HG03103 (cell line): ENCODE measurements around the gene COTL1.
"Not testable (repeated sequence)": the region's sequence is repeated elsewhere in the genome, so short reads cannot be mapped to it uniquely, and the experiment has no call there.

Experiments used
- ATAC-seq: cut with Tn5 transposase; IDR thresholded peaks from one replicate; pipeline ENCODE4 v1.9.1; 2021; ENCODE audit warnings: low read depth; ENCODE audit not compliant: unreplicated experiment

The COTL1 gene

DNA sequence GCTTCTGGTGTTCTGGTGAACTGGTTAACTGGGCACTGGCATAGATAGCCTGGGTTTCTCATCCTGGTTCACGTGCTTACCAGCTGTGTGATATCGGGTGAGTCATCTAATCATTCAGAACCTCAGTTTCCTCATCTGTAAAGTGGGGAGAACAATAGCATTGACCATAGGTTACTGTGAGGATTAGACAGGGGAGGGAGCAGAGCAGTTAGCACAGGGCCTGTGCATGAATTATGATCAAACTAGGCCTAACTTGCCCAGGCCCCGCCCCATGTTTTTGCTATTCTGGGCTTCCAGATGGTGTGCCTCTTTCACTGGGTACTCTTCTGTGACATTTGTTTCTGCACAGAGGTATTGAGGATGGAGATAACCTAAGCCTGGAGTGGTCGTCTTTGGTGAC, 25.8 kb upstream of the COTL1 start:
- no peak for ATAC-seq

DNA sequence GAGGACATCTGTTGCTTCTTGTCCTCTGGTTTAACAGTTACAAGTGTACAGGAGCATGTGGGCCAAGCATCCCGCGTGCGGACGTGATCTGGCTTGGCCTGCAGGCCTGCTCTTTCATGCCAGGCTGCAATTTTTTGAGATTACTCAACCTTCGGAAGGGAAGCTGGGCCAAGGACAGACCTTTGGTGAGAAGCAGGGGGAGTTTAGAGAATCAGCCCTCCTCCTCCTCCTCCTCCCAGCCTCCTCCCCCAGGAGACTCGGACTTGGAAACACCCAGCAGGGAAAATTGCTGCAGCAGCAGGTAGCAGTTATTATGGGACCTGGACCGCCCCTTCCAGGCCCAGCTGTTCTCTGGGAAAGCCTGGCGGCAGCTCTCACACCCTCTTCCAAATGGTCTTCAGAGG, 25.3 kb upstream of the COTL1 start:
- no peak for ATAC-seq

DNA sequence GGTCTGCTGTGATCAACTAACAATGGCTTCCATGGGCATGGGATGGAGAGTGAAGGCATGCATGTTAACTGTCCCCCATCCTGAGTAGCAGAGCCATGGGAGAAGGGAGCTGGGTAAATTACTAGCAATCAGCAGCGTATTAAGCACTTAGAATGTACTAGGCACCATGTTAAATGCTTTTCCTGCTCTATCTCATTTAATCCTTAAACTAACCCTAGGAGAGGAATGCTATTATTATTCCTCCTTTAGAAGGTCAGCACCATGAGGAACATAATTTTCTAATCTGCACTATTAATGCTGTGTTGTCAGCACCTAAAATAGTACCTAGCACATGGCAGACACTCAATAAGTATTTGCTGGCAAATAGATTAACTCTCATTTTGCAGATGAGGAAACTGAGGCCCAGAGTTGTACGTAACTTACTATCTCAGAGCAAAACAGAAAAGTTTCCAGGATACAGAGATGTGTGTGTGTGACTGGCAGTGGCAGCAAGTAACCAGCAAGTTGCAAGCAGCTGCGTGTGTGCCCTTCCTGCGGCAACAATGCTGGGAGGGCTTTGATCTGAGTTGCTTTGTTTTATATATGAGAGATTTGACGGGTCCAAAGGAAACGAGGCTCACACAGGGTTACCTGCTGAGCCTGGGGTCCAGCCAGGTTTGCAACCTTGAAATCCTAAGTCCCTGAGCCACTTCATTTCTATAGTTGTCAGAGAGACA, 23.9 kb upstream of the COTL1 start:
- ATAC-seq = no peak

DNA sequence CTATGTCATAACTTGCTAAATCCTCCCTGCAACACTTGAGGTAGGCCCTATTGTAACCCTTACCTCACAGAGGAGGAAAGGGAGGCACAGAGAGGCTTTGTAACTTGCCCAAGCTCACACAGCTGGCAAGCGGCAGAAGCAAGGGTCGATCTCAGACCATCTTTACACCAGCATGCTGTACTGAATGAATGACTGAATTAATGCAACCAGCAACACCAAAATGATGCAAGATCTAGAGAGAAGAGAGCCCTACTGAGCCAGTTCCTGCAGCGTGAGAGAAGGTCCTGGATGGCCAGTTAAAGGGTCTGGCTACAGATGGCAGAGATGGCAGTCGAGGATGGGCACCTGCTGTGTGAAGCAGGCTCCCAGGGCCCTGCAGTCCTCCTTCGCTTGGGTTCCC, 22.3 kb upstream of the COTL1 start:
- ATAC-seq = no peak

DNA sequence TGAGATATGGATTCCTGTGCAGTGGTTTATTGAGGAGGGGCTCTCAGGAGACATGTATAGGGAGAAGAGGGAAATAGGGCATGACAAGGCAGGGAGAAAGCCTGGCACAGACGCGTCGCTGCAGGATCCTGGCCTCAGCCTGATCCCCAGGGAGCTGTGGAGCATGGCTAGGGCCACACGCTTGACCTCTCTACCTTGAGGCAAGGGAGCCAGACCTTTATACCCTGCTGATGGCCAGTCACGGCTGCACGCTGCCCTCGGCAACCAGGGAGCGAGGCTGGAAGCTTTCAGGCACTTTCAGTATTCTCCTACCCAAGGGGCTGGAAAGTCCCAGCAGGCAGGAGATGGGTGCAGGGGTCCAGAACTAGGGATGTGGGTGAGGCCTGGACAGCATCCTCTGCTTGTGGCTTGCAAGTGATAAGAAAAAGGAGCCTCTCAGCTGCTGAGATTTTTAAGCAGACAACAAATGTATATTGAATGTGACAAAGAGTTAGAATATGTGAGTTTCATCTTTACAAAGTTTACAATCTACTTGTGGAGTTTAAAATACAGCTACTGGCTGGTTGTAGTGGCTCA, 20.4 kb upstream of the COTL1 start:
- no peak for ATAC-seq

DNA sequence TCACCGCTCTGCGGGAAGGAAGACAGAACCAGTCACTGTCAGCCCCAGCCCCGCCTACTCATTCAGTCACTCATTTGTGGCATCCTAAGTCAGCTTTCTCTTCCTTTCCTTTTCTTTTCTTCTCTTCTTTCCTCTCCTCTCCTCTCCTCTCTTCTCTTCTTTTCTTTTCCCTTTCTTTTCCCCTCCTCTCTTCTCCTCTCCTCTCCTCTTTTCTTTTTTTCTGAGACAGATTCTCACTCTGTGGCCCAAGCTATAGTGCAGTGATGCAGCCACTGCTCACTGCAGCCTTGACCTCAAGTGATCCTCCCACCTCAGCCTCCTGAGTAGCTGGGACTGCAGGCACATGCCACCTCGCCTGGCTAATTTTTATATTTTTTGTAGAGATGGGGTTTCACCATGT, 19.8 kb upstream of the COTL1 start:
- ATAC-seq = no peak

DNA sequence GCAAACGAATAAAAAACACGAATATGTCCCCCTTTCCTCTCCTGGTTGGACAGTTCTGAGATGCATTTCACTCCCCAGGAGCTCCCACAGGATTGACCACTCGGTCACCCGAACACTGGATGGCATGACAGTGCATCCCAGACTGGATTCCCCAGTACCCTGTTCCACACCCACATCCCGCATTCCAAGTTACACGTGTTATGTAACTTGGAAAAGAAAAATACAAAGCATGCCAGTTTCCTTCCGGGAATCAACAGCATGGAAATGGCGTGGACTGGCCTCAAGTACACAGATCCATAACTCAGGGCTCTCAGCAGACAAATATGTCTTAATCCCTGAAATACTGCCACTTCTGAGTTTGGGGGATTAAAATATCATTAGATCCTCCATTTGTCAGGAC, 17.8 kb upstream of the COTL1 start:
- ATAC-seq = no peak

DNA sequence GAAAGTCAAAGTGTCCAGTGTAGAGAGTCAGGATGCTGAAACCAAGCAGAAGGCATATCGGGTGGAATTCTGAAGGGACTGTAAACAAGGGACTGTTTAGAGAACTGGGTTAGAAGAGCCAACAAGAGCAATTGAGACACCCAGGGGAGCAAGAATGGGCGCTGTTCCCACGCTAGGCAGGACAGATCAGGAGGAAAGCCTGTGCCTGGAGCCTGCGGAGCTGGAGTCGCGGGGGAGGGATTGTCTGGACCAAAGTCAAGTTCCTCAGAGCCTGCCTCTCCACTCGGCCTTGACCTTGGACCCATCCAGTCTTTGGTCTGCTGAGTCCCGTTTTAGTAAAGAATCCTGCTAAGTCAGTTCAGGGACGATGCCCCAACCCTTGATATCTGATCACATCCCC, 15.7 kb upstream of the COTL1 start:
- ATAC-seq = no peak

DNA sequence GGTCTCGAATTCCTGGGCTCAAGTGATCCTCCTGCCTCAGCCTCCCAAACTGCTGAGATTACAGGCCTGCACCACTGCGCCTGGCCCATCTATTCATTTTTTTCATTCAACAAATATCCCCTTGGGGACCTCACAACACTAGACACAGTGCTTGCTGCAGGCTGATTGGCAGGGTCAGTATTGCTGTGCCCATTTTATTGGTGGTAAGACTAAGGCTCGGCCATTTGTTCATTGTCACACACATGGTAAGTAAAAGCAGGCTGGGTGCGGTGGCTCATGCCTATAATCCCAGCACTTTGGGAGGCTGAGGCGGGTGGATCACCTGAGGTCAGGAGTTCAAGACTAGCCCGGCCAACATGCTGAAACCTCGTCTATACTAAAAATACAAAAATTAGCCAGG, 15.0 kb upstream of the COTL1 start:
- ATAC-seq = not testable (repeated sequence)

DNA sequence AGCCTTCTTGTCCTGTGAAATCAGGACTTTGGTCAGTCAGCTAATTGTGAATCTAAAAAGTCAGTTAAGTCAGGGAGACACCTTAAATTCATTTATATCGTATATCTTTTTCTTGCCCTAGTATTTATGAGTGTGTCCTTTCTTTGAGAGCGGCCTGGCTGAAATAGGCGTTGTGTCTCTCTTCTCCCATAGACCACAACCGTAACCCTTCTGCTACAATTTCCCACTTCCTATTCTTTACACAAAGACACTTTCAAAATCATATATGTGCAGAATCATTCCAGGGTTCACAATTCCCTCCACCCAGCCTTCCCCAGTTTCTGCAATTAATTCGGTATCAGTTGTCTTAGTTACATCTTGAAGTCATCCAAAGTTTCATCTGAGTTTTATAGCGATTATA, 14.0 kb upstream of the COTL1 start:
- no peak for ATAC-seq

DNA sequence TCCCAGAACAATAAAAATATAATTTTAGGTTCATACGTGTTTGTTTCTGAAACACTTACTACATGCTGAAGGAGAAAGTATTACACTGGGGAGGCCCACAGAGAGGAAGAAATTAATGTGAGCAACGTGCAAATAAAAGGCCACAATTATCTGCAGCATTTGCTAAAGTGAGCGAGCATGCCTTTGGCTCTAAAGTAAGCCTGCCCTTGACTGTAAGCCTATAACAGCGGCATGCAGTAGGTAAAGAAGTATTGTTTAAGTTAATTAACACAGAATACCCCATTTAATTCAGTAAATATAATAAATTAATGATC, 13.2 kb upstream of the COTL1 start:
- ATAC-seq = no peak

DNA sequence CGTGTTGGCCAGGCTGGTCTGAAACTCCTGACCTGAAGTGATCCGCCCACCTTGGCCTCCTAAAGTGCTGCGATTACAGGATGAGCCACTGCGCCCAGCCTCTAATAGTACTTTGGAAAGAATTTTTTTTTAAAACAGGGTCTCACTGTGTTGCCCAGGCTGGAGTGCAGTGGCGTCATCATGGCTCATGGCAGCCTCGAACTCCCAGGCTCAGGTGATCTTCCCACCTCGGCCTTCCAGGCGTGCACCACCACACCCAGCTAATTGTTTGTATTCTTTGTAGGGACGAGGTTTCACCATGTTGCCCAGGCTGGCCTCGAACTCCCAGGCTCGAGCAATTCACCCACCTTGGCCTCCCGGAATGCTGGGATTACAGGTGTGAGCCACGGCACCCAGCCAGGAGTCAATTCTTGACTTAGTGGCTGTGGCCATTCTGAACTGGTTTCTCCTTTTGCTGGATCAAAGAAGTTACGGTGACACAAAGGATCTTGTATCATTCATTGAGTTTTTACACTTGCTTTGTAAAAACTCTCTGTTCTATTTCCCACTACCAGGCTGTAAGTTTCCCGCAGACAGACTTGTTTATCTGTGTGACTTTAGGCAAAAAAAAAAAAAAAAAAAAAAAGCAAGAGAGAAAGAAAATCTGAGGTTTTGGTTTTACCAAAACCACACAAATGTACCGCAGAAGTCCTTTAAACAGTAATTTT, 12.7 kb upstream of the COTL1 start:
- ATAC-seq = no peak

DNA sequence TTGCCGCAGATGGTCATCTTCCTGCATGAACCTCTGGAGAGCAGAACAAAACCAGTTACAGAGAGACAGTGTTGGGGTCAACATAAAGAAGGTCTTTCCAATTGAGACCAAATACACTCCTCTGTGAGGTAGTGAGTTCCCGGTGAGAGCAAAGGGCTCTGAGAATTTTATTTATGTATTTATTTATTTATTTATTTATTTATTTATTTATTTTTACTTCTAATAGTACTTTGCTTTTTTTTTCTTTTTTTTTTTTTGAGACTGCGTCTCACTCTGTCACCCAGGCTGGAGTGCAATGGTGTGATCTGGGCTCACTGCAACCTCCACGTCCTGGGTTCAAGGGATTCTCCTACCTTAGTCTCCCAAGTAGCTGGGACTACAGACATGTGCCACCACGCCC, 12.1 kb upstream of the COTL1 start:
- no peak for ATAC-seq

DNA sequence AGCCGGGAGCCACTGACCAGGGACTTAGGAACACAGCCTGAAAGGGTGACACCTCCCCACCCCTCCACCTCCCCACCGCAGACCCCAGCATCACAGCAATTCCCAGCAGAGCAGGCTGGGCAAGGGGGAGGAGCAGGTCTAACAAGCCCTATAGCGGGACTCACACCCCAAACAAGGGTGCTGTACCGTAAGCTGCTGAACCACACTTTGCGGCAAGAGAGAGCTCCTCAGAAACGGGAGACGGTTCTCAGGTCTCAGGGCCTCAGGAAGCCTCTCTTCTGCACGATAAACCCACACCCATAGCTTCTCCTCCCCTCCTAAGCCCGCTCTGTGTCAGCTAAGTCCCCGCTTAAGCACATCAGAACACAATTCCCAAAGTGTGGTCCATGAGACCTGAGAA, 11.7 kb upstream of the COTL1 start:
- ATAC-seq = no peak

DNA sequence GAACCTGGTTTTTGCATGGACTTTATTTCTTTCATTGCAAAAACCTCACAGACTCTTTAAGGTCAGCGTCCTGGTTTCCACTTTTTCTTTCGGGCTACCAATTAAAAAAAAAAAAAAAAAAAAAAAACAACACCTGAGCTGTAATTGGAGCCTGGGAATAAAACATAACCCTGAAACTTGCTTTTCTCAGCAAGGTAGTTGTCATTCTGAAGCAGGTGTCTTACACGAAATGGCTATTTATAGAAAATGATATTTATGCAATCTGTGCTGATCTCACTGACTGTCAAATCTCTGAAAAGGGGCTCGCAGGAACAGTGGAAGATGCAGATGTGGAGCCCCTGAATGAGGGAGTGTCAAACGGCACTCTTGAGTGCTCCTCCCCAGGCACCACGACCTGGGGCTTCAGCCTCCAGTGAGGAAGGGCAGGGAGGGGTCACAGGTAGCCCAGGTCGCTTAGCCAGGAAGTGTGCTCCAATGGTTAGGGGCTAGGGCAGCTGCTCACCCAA, 10.4 kb upstream of the COTL1 start:
- ATAC-seq = no peak

DNA sequence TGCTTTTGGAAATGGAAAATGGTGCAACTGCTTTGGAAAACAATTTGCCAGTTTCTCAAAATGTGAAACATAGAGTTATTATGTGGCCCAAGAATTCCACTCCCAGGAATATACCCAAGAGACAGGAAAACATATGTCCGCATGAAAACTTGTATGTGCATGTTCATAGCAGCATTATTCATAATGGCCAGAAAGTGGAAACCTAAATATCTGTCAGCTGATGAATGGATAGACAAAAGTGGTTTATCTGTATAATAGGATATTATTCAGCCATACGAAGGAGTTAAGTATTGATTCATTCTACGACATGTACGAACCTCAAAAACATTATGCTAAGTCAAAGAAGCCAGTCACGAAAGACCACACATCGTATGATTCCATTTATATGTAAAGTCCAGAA, 7.7 kb upstream of the COTL1 start:
- ATAC-seq = no peak

DNA sequence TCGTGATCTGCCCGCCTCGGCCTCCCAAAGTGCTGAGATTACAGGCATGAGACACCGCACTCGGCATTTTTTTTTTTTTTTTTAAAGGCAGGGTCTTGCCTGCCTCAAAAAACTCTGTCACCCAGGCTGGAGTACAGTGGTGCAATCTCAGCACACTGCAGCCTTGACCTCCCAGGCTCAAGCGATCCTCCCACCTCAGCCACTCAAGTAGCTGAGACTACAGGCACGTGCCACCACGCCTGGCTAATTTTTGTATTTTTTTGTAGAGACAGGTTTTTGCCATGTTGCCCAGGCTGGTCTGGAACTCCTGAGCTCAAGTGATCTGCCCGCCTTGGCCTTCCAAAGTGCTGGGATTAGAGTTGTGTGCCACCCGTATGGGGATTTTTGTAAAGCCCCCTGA, 3.0 kb upstream of the COTL1 start:
- ATAC-seq = not testable (repeated sequence)

DNA sequence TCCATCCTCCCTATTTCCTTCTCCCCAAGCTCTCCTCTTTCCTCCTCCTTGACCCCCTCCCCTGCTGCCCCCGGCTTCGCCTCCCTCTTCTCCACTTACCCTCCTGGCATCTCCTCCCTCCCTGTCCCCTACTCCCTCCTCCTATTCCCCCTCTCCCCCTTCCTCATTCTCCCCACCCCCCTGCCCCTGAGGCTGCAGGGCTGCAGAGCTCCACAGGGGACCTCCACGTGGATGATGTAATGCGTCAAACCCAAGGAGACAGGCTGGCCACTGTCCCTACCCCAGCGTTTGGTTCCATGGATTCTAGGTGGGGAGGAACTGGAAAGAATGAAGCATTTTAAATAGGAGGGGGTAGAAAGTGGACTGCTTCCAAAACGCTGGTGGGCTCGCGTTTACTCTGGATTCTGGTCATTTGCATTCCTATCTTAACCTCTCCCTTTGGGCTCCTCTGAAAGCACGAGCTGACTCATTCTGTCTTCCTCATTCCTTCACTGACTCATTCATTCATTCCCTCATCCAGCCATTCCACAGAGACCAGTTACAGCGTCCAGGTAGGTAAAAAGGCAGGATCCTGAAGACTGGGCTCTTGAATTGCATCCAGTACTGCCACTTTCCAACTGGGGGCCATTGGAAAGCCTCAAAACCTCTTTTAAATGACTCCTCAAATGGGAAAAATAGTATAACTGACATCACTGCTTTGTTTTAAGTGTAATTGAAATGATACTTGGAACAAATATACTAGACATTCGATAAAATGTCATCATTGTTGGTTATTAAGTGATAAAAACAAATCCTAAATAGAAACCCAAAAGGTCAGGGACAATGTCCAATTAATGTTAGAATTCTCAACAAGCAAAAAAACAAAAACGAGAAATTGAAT, 943 bp upstream of the COTL1 start:
- no peak for ATAC-seq

DNA sequence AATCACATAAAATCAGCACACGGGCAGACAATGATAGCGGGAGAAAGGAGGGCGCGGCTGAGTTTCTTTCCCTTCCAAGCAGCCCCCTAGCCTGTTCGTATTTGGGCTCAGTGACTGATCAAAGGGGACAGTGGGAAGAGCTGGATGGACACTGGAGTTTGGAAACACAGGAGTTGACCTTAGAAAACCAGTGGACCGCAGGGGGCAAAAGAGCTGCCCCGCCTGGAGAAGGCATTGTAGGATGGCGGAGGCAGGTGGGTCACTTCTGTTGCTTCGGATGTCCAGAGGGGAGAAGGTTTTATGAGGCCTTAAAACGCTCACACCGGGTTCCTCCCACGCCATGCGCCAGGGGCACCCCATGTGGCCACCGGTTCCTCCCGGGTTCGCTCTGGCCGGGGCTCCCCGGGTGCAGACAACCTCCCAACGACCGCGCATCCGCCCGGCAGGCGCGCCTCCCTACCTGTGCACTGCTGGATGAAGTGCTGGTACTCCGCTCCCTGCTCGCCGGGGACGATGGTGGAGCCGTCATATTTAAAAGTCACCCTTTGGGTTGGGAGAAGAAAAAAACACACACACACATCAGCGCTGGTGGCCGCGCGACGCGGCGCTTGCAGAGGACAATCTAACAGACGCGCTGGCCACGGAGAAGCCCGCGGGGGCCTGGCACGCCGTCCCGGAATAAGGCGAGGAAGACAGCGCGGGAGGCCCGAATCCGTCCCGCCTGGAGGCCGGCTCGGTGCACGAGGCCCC, 662 bp downstream of the COTL1 start:
- ATAC-seq = no peak

DNA sequence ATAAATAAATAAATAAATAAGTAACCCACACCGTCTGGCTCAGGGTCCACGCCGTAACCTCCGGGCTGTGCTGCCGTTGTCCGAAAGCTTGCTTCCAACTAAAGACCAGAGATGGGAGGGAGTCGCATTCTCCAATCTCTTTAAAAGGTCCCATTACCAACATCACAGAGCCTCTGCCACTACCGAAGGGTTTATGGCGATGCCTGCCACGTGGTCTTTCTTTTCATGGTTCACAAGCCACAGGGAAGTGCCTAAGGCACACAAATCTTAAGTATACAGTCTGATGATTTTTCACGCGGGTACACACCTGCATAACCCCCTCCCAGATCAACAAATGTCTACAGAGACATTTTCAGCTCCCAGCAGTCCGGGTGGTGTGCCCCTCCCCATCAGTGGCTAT, 1.4 kb downstream of the COTL1 start:
- ATAC-seq = no peak
